Measurements from ENCODE around the gene FOXN4. TPM values are rescaled to one million over a fixed set of nuclear protein-coding genes. Genes with fewer than 3 reads are reported as not detected.

The FOXN4 gene
- total and polyA plus RNA-seq, 2 donors (not counting 3 experiments of a cell fraction or from before 2014, with no cell fraction given), result not detected

- H3K9ac ChIP-seq (replicated peaks; ENCODE audit: extremely low read depth, insufficient read depth, low read length), result no peak overlapping the region
- ChIA-PET POLR2A (no interaction called here), CTCF (interaction anchor here (1.4 to 6.8 kb wide), 4 partner anchors 19 to 154 kb away, joined by 3 to 190 read pairs (median 5); no protein-coding TSS in a partner anchor)
- no peaks in the 10 kb centered on the region for H3K4me1 ChIP-seq (ENCODE audit: control insufficient read depth, extremely low read depth, insufficient read depth, low read length)
- no peaks in the 10 kb centered on the region for H3K27me3 ChIP-seq (ENCODE audit: control insufficient read depth in 2 of 2, insufficient read depth in 2 of 2, low read length in 2 of 2)
- H3K9me1 ChIP-seq (replicated peaks; ENCODE audit: control insufficient read depth, extremely low read depth, insufficient read depth, low read length), result no peaks in the 10 kb centered on the region
- H3K36me3 ChIP-seq (ENCODE audit: control insufficient read depth in 2 of 2, extremely low read depth in 1 of 2, insufficient read depth in 2 of 2, low read length in 2 of 2), result no peaks in the 10 kb centered on the region
- no peak overlapping the region for H3K4me3 ChIP-seq (replicated peaks in 1 of 3; ENCODE audit: insufficient read depth in 1 of 3, low read depth in 1 of 3, low read length in 3 of 3)
- no peak overlapping the region for H2AFZ ChIP-seq (ENCODE audit: low read depth, low read length)
- TF ChIP-seq POLR2AphosphoS5 (IDR thresholded peaks at IDR 0.05; ENCODE audit: insufficient read depth, low read depth, low read length) (no peak), JUN (IDR thresholded peaks at IDR 0.05; ENCODE audit: borderline replicate concordance, insufficient read depth, insufficient read length, low read depth) (no peak), POLR2A (IDR thresholded peaks at IDR 0.05; ENCODE audit: low read depth, low read length) (no peak), MAX (IDR thresholded peaks at IDR 0.05; ENCODE audit: insufficient read depth, insufficient read length) (no peak), GATA2 (IDR thresholded peaks at IDR 0.05; ENCODE audit: insufficient read depth, insufficient read length, low read depth, low read length) (no peak), CTCF (IDR thresholded peaks at IDR 0.05; ENCODE audit: extremely low read depth in 1 of 2, insufficient read depth in 1 of 2, low read depth in 1 of 2, low read length in 2 of 2) (no peak), FOS (IDR thresholded peaks at IDR 0.05; ENCODE audit: borderline replicate concordance, insufficient read depth, low read length) (no peak), MYC (IDR thresholded peaks at IDR 0.05; ENCODE audit: low read depth, low read length) (no peak), EZH2 (IDR thresholded peaks at IDR 0.05; ENCODE audit: borderline replicate concordance, low read depth, low read length, severe bottlenecking) (no peak)
- no peak overlapping the region for H3K4me2 ChIP-seq (ENCODE audit: insufficient read depth, low read length)
- DNase-seq (ENCODE audit: low read depth, low spot score) (no peak), FAIRE-seq (no peak)
- no peak overlapping the region for H3K27ac ChIP-seq (ENCODE audit: insufficient read depth, low read depth, low read length)
- H3K79me2 ChIP-seq (ENCODE audit: control insufficient read depth, insufficient read depth, low read length), result no peaks in the 10 kb centered on the region
- no peaks in the 10 kb centered on the region for H4K20me1 ChIP-seq (replicated peaks; ENCODE audit: control insufficient read depth, extremely low read depth, insufficient read depth, low read length)
- intact Hi-C loops (cut with micrococcal nuclease) (no loop called here), dilution Hi-C loops (cut with MboI; ENCODE audit: extremely low pct_ligation_motif_present, low sequenced_read_pairs) (no loop called here)
- no peaks in the 10 kb centered on the region for H3K9me3 ChIP-seq (replicated peaks; ENCODE audit: control insufficient read depth, insufficient read depth, low read length)
- no TSS peak for BruUV-seq (replicated peaks)
These were observed 42.8 kb downstream of the FOXN4 start for GRCh38 chr12:109266106-109266879.

All from endothelial cell of umbilical vein (primary cell).